NB4 (cell line): ENCODE measurements around the gene WIPF3.

Source experiments
- DNase-seq: peaks from one replicate; pipeline ENCODE4 v3.0.0; 2010; ENCODE audit warnings: low read depth
- H3K4me3 ChIP-seq: one replicate; pipeline ENCODE4 v1.5.1; 2011; ENCODE audit warnings: mild to moderate bottlenecking, low read depth, low read length, moderate library complexity
- CTCF ChIP-seq: IDR thresholded peaks from one replicate; pipeline ENCODE4 v1.5.1; 2012; ENCODE audit warnings: low read depth, low read length
- MAX ChIP-seq: IDR thresholded peaks from 2 replicates; pipeline ENCODE4 v1.6.1; 2011; ENCODE audit warnings: low read depth, low read length
- MYC ChIP-seq: IDR thresholded peaks from 2 replicates; pipeline ENCODE4 v1.6.1; 2011; ENCODE audit warnings: low read depth, low read length
- POLR2A ChIP-seq: IDR thresholded peaks from 2 replicates; pipeline ENCODE4 v1.6.1; 2011; ENCODE audit warnings: mild to moderate bottlenecking; ENCODE audit not compliant: insufficient read length; ENCODE audit errors: extremely low read depth

Gene WIPF3

GRCh38 chr7:29906200-29907022, 100.1 kb downstream of the WIPF3 start:
- no peak for DNase-seq
- TF ChIP-seq CTCF (no peak), MAX (no peak), POLR2A (no peak), MYC (no peak)

GRCh38 chr7:29914180-29914579, 107.9 kb downstream of the WIPF3 start:
- no peak for DNase-seq
- H3K4me3 ChIP-seq = no peak overlapping the region
- no peak for TF ChIP-seq POLR2A
- no peak for TF ChIP-seq MYC
- TF ChIP-seq MAX = no peak
- no peak for TF ChIP-seq CTCF

More at GRCh38 chr7:29906200-29907022, 100.1 kb downstream of the WIPF3 start:
- no peak overlapping the region for H3K4me3 ChIP-seq

- no peak for TF ChIP-seq MYC
- TF ChIP-seq MAX = no peak
- no peak for TF ChIP-seq CTCF
- no peak for TF ChIP-seq POLR2A
- DNase-seq = no peak
- H3K4me3 ChIP-seq = no peak overlapping the region
These were observed 109.3 kb downstream of the WIPF3 start for GRCh38 chr7:29915481-29916215.

- no peak for DNase-seq
- no peak for TF ChIP-seq MAX
- no peak for TF ChIP-seq CTCF
- no peak for TF ChIP-seq POLR2A
- TF ChIP-seq MYC = no peak
- H3K4me3 ChIP-seq = no peak overlapping the region
These were observed 111.3 kb downstream of the WIPF3 start for GRCh38 chr7:29917641-29918040.

GRCh38 chr7:29918850-29919249, 112.5 kb downstream of the WIPF3 start:
- DNase-seq = no peak
- TF ChIP-seq POLR2A = no peak
- no peak for TF ChIP-seq CTCF
- TF ChIP-seq MYC = no peak
- no peak for TF ChIP-seq MAX
- H3K4me3 ChIP-seq = no peak overlapping the region
